Activated T-cell treated with anti-CD3 and anti-CD28 coated beads, Interleukin-2, amount 50 U/mL, for 4 hours (primary cell): ENCODE data around the gene MAFB. TPM values are rescaled to one million over a fixed set of nuclear protein-coding genes. Genes with fewer than 3 reads are reported as not detected.
A peak's percentile ranks its signal among the peaks of the same experiment; 100 is the strongest.

Experiments
- ATAC-seq, 2 donors: fragments of 200-7000 bp; cut with Tn5 transposase; one replicate each; pipeline ENCODE4 v1.10.0; 2021
- DNase-seq: peaks from one replicate; pipeline ENCODE4 v3.0.0-alpha.2; 2020
- H3K27me3 Mint-ChIP-seq: one replicate; pipeline ENCODE4 v1.8.0; 2021; ENCODE audit warnings: low read depth, mixed read lengths
- H3K36me3 Mint-ChIP-seq: one replicate; pipeline ENCODE4 v1.8.0; 2022; ENCODE audit warnings: mixed read lengths; ENCODE audit not compliant: insufficient read depth
- H3K4me1 Mint-ChIP-seq: one replicate; pipeline ENCODE4 v1.8.0; 2021; ENCODE audit warnings: low read depth, mixed read lengths
- H3K4me3 Mint-ChIP-seq: one replicate; pipeline ENCODE4 v1.8.0; 2021; ENCODE audit warnings: mild to moderate bottlenecking, moderate library complexity, mixed read lengths
- H3K9me3 Mint-ChIP-seq: one replicate; pipeline ENCODE4 v1.8.0; 2021; ENCODE audit warnings: mixed read lengths
- total RNA-seq, 3 donors: library from RNA; stranded (reverse); gene quantifications; one replicate each; pipeline ENCODE4 v1.2.1, GENCODE V29; 2021

Gene MAFB
- total RNA-seq, 3 donors from 2014 or later: 0.13 to 0.18 (median 0.16) TPM

DNA sequence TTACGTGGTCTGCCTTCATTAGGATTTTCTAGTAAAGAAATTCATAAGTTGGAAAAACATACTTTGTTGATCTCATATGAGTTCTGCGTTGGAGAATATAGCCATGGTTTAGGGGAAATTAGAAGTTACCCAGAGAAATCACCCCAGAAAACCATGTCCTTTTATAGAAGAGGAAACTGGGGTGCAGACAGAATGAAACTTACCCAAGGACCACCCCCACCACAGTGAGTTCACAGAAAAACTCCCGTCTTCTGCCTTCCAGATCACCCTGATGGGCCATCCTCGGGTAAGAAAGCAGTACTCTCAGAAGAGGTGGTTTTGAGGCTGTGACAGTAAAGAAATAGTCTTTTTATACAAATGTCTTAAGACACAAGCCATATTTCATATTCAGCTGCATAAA is 25.1 kb upstream of the MAFB start:
- DNase-seq (no peak), ATAC-seq (no peak)
- Mint-ChIP-seq H3K36me3 (no peaks in the 10 kb centered on the region), H3K4me1 (no peaks in the 10 kb centered on the region), H3K4me3 (no peak overlapping the region), H3K27me3 (peaks cover 6% of the 10 kb centered on the region), H3K9me3 (no peaks in the 10 kb centered on the region)

DNA sequence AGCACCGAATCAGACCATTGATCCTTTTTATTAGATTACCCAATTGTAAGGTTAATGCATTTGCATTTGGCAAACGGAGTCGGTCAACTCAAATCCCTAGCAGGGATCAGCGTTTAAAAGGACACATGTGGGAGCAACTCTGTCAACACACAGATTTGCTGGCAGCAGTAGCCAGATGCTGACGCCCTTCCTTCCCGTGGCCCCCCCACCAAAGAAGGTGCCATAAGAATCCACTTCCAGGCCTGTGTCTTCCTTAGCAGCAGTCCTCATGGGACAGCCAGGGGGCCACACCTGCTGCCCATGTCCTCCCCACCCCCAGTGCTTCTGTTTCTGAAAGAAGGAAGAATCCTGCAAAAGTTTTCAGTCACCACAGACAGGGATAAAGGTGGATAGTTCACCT is 24.5 kb upstream of the MAFB start:
- H3K27me3 Mint-ChIP-seq: peaks cover 8% of the 10 kb centered on the region
- H3K36me3 Mint-ChIP-seq: no peaks in the 10 kb centered on the region
- H3K4me3 Mint-ChIP-seq: no peak overlapping the region
- ATAC-seq (no peak), DNase-seq (no peak)
- no peaks in the 10 kb centered on the region for H3K4me1 Mint-ChIP-seq
- no peaks in the 10 kb centered on the region for H3K9me3 Mint-ChIP-seq

DNA sequence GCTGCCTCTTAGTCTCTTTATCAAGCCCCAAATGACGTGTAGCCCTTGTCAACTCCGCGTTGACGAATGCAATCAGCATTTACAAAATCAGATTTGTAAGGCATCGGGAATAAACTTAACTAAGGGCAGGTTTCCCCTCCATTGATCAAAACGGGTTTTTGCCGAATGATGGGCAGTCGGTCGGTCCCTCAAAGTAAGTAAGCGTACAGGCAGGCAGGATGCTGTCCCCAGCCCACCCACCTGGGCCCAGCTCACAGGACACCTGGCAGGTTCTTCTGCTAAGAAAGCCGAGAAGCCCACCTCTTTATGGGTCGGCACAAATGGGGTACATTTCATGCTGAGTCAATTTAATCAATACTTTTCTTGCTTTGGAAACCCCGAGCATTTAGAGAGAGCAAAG is 22.0 kb upstream of the MAFB start:
- Mint-ChIP-seq H3K36me3 (no peaks in the 10 kb centered on the region), H3K9me3 (no peaks in the 10 kb centered on the region), H3K4me1 (no peaks in the 10 kb centered on the region), H3K27me3 (peaks cover 6% of the 10 kb centered on the region), H3K4me3 (no peak overlapping the region)
- no peak for ATAC-seq
- DNase-seq: no peak

DNA sequence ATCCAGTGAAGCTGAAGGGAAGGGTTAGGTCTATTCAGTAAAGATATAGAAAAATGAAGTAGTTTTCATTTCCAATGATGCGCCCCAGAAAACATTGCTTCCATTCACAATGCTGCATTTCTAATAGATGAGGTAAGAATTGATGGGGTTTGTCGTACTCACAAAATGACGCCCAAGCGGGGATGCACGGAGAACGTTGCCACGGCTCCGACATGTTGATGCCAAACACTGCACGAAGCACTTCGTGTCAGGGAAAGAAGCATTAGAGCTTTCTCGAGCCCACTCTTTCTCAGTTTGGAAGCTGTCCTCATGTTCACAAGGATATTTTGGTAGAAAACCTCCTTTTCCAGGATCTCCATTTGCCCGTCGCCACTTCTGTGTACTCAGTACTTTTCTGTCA is 21.6 kb upstream of the MAFB start:
- H3K27me3 Mint-ChIP-seq: peaks cover 5% of the 10 kb centered on the region
- H3K4me3 Mint-ChIP-seq: no peak overlapping the region
- no peaks in the 10 kb centered on the region for H3K36me3 Mint-ChIP-seq
- no peaks in the 10 kb centered on the region for H3K4me1 Mint-ChIP-seq
- ATAC-seq: no peak
- no peaks in the 10 kb centered on the region for H3K9me3 Mint-ChIP-seq
- no peak for DNase-seq

DNA sequence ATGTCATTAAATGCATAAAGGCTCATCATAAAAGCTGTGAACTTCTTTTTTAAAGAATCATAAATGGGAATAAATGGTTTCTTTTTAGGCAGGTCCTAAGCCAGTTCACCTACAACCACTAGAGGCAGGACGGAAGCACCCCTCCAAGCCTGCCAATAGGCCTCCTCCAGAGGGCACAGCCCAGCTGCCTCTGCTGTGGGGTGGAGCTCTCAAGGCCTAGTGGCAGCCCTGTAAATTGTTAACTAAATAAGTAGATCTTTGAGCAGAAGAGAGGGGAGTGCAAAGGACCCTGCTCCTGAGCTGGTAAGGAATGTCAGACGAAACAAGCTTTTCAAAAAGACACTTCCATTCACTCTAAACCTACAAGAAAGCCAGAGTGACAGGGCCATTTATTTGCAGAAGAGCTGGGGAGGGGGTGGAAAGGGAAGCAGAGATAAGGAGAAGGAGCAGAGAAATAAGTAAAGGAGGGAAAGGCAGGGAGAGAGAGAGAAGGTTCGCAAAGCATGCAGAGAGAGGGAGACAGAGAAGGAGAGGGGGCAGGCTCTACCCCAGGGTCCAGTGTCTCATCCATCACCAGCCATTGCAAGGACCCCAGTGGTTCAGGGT is 18.0 kb upstream of the MAFB start:
- H3K27me3 Mint-ChIP-seq: peaks cover 17% of the 10 kb centered on the region
- no peak for DNase-seq
- no peak overlapping the region for H3K4me3 Mint-ChIP-seq
- ATAC-seq: peak in 1 of 2 donors; percentile 65
- H3K4me1 Mint-ChIP-seq: no peaks in the 10 kb centered on the region
- H3K36me3 Mint-ChIP-seq: no peaks in the 10 kb centered on the region
- no peaks in the 10 kb centered on the region for H3K9me3 Mint-ChIP-seq

DNA sequence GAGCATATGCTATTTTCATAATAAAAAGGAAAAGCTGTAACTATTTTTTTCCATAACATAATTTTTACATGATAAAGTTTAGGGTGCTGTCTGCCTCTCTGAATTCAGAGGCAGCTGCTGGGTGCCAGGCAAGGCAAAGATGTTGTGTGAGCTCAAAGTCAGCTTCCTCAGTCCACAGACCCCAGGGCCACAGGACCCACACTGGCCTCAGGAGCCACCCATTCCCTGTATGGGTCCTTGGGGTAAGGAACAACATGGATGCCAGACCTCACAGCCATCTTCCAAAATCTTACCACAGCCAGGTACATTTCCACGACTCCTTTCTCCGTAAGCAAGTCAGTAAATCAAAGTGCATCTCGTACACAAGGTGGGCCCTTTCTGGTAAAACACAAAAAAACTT is 16.4 kb upstream of the MAFB start:
- Mint-ChIP-seq H3K27me3 (peaks cover 17% of the 10 kb centered on the region), H3K9me3 (no peaks in the 10 kb centered on the region), H3K4me3 (no peak overlapping the region), H3K4me1 (no peaks in the 10 kb centered on the region), H3K36me3 (no peaks in the 10 kb centered on the region)
- DNase-seq: no peak
- ATAC-seq: no peak

- Mint-ChIP-seq H3K9me3 (no peaks in the 10 kb centered on the region), H3K36me3 (no peaks in the 10 kb centered on the region), H3K4me1 (no peaks in the 10 kb centered on the region), H3K4me3 (no peak overlapping the region), H3K27me3 (peaks cover 15% of the 10 kb centered on the region)
- ATAC-seq: no peak
- no peak for DNase-seq
These were observed 15.8 kb upstream of the MAFB start for GRCh38 chr20:40704828-40705227.

DNA sequence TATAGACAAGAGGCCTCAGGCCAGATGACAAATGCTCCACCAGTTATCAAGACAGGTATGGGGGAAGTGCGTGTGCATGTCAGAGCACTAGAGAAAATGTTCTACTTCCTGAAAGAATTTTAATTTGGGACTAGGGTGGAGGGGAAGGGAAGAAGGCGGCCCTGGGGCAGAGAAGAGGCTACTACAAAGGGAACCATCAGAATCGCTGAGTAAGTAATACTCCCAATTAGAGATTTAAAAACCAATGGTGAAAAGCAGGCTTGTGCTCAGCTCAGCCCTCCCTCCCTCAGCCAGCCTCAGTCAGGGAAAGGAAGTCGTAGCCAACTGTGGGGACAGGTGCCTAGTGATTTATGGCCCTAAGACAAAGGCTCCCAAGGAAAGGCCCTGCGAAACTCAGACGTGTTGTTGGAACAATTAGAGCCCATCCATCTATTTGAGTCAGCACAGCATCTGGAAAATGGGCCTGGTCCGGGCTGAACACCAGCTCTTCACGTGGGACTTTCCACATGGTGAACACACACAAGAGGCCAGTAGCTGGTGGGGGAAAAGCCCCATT is 15.0 kb upstream of the MAFB start:
- ATAC-seq (no peak), DNase-seq (no peak)
- Mint-ChIP-seq H3K9me3 (no peaks in the 10 kb centered on the region), H3K4me3 (no peak overlapping the region), H3K27me3 (peaks cover 15% of the 10 kb centered on the region), H3K36me3 (no peaks in the 10 kb centered on the region), H3K4me1 (no peaks in the 10 kb centered on the region)

- Mint-ChIP-seq H3K4me3 (no peak overlapping the region), H3K27me3 (peaks cover 15% of the 10 kb centered on the region), H3K4me1 (no peaks in the 10 kb centered on the region), H3K36me3 (no peaks in the 10 kb centered on the region), H3K9me3 (no peaks in the 10 kb centered on the region)
- no peak for DNase-seq
- ATAC-seq: no peak
These were observed 13.5 kb upstream of the MAFB start for GRCh38 chr20:40702504-40702903.

- Mint-ChIP-seq H3K9me3 (no peaks in the 10 kb centered on the region), H3K27me3 (peaks cover 37% of the 10 kb centered on the region), H3K4me3 (no peak overlapping the region), H3K36me3 (no peaks in the 10 kb centered on the region), H3K4me1 (no peaks in the 10 kb centered on the region)
- DNase-seq (no peak), ATAC-seq (no peak)
These were observed 9.7 kb upstream of the MAFB start for GRCh38 chr20:40698744-40699143.

DNA sequence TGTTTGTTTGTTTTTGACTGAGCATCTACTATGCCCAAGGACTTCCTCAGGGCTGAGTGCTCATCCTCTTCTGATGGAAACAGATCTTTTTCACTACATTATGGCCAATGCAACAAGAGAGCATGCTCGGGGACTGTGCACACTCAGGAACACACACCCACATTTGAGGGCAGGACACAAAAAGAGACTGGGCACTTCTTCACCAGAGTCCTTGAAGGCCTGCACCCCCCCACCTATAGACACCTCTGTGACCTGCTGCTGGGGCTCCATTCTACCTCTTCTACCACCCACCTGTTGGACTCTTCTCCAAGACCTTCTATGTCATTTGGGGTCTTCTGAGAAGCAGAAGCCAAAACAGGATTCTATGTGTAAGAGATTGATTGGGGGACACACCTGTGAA is 9.2 kb upstream of the MAFB start:
- no peaks in the 10 kb centered on the region for H3K9me3 Mint-ChIP-seq
- no peaks in the 10 kb centered on the region for H3K4me1 Mint-ChIP-seq
- H3K27me3 Mint-ChIP-seq: peaks cover 38% of the 10 kb centered on the region

DNA sequence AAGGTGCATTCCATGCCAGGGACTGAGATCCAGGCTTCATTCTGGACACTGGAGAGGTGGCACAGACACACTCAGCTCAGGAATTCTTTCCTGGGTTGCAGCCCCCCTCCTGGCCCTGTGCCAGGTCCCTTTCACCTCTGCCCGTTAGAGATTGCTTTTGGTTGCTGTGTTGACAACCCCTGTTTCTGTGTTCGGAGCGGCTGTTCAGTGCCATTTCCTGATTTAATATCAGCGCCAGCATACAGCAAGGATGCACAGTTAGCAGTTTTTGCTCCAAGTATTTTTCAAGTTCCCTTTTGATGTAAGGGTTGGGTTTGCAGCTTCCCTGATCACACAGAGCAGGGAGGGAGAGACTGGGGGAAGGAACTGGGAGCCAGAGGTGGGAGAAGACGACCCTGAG is 8.5 kb upstream of the MAFB start:
- ATAC-seq: no peak
- H3K27me3 Mint-ChIP-seq: peaks cover 44% of the 10 kb centered on the region

More for the DNA sequence above, 9.2 kb upstream of the MAFB start:
- ATAC-seq (no peak), DNase-seq (no peak)
- Mint-ChIP-seq H3K36me3 (no peaks in the 10 kb centered on the region), H3K4me3 (no peak overlapping the region)

GRCh38 chr20:40695214-40695613 is 6.2 kb upstream of the MAFB start:
- Mint-ChIP-seq H3K27me3 (peaks cover 64% of the 10 kb centered on the region), H3K36me3 (no peaks in the 10 kb centered on the region), H3K4me1 (no peaks in the 10 kb centered on the region), H3K9me3 (no peaks in the 10 kb centered on the region), H3K4me3 (no peak overlapping the region)
- DNase-seq (no peak), ATAC-seq (no peak)

More for the DNA sequence above, 8.5 kb upstream of the MAFB start:
- Mint-ChIP-seq H3K9me3 (no peaks in the 10 kb centered on the region), H3K36me3 (no peaks in the 10 kb centered on the region), H3K4me1 (no peaks in the 10 kb centered on the region), H3K4me3 (no peak overlapping the region)
- DNase-seq: no peak

DNA sequence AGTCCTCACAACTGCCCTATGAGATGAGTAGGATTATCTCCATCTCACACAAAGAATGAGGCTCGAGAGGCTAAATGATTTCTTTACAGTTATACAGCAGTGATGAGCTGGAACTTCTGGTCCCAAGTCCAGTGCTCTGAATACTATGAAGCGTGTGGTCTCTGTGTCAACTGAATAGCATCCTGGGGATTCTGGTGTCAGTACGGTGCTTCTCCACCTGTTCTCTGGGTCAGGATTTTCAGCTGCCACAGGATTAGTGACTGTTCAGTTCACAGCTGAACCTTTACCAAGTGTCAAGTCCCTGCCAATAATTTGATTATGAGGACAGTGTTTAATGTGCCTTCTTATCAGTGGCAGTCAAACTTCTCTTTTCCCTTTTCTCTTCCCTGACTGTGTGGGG is 5.2 kb upstream of the MAFB start:
- no peaks in the 10 kb centered on the region for H3K9me3 Mint-ChIP-seq
- DNase-seq (no peak), ATAC-seq (no peak)
- H3K36me3 Mint-ChIP-seq: no peaks in the 10 kb centered on the region
- peaks cover 7% of the 10 kb centered on the region for H3K4me1 Mint-ChIP-seq
- no peak overlapping the region for H3K4me3 Mint-ChIP-seq
- peaks cover 73% of the 10 kb centered on the region for H3K27me3 Mint-ChIP-seq

- no peaks in the 10 kb centered on the region for H3K9me3 Mint-ChIP-seq
- H3K4me1 Mint-ChIP-seq: peaks cover 10% of the 10 kb centered on the region
- H3K27me3 Mint-ChIP-seq: peaks cover 79% of the 10 kb centered on the region
- DNase-seq (no peak), ATAC-seq (no peak)
- H3K4me3 Mint-ChIP-seq: no peak overlapping the region
- H3K36me3 Mint-ChIP-seq: no peaks in the 10 kb centered on the region
These were observed 3.4 kb upstream of the MAFB start for GRCh38 chr20:40692240-40693011.
